Thyroid gland (tissue), 4 donors: ENCODE results near the gene CDK9. TPM values are rescaled to one million over a fixed set of nuclear protein-coding genes. Genes with fewer than 3 reads are reported as not detected.

Experiments used
- DNase-seq, 2 donors: peaks; one replicate each; pipeline ENCODE4 v3.0.0-alpha.2; 2019
- H3K27ac ChIP-seq, 3 donors: fragments of 200-600 bp; sonication (generic); 1 replicate in 2 of 3; 2 replicates in 1 of 3; pipeline ENCODE4 v1.5.1; 2016 to 2019; ENCODE audit warnings: mild to moderate bottlenecking in 1 of 3, moderate library complexity in 1 of 3
- H3K27me3 ChIP-seq: fragments of 200-600 bp; sonication (generic); one replicate; pipeline ENCODE4 v1.5.1; 2019
- H3K36me3 ChIP-seq, 2 donors: fragments of 200-600 bp; sonication (generic); one replicate each; pipeline ENCODE4 v1.5.1; 2016 to 2019
- H3K4me1 ChIP-seq, 2 donors: fragments of 200-600 bp; sonication (generic); one replicate each; pipeline ENCODE4 v1.5.1; 2017 to 2019
- H3K4me3 ChIP-seq, 3 donors: fragments of 200-600 bp; sonication (generic); replicated peaks in 1 of 3; 1 replicate in 2 of 3; 2 replicates in 1 of 3; pipeline ENCODE4 v1.5.1; 2016; ENCODE audit warnings: mild to moderate bottlenecking in 1 of 3
- H3K9me3 ChIP-seq: fragments of 200-600 bp; sonication (generic); one replicate; pipeline ENCODE4 v1.5.1; 2017
- POLR2A ChIP-seq, 2 donors: fragments of 450-650 bp; IDR thresholded peaks; one replicate each; pipeline ENCODE4 v1.6.1; 2017; ENCODE audit warnings: antibody characterized with exemption in 2 of 2, mild to moderate bottlenecking in 2 of 2, moderate library complexity in 1 of 2
- WGBS, 2 donors: methylation state at CpG; one replicate each; pipeline ENCODE4 v1.1.5; 2017; 5-methylcytosine and 5-hydroxymethylcytosine counted together
- intact Hi-C: fragments of 100-400 bp; cut with DNase I; formaldehyde crosslinking; loops from one replicate; pipeline ENCODE4 v1.15.1; 2023
- total RNA-seq, 4 donors: library from RNA; depleted of rRNA; stranded (reverse); fragments of >200 nt; gene quantifications; one replicate each; pipeline ENCODE4 v1.2.3, GENCODE V29; 2016
- TF ChIP-seq, protein P1 (sequence below), 6 experiments: fragments of 200-600 bp in 3 of 6; fragments of 450-650 bp in 3 of 6; sonication (generic) in 3 of 6; IDR thresholded peaks; one replicate each; pipeline ENCODE4 v1.5.1; 2016 to 2019; ENCODE audit warnings: antibody characterized with exemption in 6 of 6, mild to moderate bottlenecking in 2 of 6, inconsistent platforms in 1 of 6, moderate library complexity in 1 of 6

Gene CDK9
- total RNA-seq, 4 donors from 2014 or later = 47.5 to 85.2 (median 78.3) TPM

DNA sequence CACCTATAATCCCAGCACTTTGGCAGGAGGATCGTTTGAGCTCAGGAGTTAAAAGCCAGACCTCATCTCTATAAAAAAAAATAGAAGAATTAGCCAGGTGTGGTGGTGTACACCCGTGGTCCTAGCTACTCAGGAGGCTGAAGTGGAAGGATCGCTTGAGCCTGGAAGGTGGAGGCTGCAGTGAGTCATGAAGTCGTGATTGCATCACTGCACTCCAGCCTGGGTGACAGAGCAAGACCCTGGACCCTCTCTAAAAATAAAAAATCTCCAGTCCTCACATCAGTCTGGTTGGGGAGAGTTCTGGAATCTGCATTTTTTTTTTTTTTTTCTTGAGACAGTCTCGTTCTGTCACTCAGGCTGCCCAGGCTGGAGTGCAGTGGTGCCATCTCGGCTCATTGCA, 26.2 kb downstream of the CDK9 start:
- intact Hi-C loops = no loop called here
- WGBS, 2 donors = 94 to 95% methylated on average over 6 of the region's 6 CpGs
- Histone ChIP-seq H3K27me3 (no peaks in the 10 kb centered on the region), H3K9me3 (no peaks in the 10 kb centered on the region), H3K4me3 (no peak overlapping the region), H3K4me1 (no peaks in the 10 kb centered on the region), H3K36me3 (peaks cover 51 to 54% of the 10 kb centered on the region in 2 donors), H3K27ac (no peak overlapping the region)
- DNase-seq = no peak
- TF ChIP-seq, protein P1, sequence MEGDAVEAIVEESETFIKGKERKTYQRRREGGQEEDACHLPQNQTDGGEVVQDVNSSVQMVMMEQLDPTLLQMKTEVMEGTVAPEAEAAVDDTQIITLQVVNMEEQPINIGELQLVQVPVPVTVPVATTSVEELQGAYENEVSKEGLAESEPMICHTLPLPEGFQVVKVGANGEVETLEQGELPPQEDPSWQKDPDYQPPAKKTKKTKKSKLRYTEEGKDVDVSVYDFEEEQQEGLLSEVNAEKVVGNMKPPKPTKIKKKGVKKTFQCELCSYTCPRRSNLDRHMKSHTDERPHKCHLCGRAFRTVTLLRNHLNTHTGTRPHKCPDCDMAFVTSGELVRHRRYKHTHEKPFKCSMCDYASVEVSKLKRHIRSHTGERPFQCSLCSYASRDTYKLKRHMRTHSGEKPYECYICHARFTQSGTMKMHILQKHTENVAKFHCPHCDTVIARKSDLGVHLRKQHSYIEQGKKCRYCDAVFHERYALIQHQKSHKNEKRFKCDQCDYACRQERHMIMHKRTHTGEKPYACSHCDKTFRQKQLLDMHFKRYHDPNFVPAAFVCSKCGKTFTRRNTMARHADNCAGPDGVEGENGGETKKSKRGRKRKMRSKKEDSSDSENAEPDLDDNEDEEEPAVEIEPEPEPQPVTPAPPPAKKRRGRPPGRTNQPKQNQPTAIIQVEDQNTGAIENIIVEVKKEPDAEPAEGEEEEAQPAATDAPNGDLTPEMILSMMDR (IDR thresholded peaks at IDR 0.05) = no peak
- no peak for TF ChIP-seq POLR2A (IDR thresholded peaks at IDR 0.05)

DNA sequence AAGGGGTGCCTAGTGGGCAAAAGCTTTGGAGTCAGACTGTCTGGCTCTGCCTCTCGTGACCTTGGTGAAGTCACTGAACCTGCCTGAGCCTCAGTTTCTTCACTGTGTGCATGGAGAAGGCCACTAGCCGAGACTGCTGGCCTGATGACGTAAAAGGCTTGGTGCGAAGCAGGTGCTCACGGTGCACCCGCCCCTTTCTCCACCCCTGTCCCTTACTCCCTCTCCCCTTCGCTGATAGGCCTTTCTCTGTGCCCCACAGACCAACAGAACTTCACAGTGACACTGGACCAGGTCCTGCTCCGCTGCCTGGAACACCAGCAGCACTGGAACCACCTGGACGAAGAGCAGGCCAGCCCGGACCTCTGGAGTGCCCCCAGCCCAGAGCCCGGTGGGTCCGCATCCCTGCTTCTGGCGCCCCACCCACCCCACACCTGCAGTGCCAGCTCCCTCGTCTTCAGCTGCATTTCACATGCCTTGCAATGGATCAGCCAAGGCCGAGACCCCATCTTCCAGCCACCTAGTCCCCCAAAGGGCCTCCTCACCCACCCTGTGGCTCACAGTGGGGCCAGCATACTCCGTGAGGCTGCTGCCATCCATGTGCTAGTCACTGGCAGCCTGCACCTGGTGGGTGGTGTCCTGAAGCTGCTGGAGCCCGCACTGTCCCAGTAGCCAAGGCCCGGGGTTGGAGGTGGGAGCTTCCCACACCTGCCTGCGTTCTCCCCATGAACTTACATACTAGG, 27.3 kb downstream of the CDK9 start:
- no peaks in the 10 kb centered on the region for H3K9me3 ChIP-seq
- H3K27ac ChIP-seq = peak overlapping the region in 1 of 3 donors; percentile 12
- H3K27me3 ChIP-seq = no peaks in the 10 kb centered on the region
- TF ChIP-seq, protein P1 (IDR thresholded peaks at IDR 0.05) = no peak
- TF ChIP-seq POLR2A (IDR thresholded peaks at IDR 0.05) = no peak
- intact Hi-C loops = no loop called here
- no peak overlapping the region for H3K4me3 ChIP-seq
- DNase-seq = no peak
- no peaks in the 10 kb centered on the region for H3K4me1 ChIP-seq
- peaks cover 47 to 50% of the 10 kb centered on the region in 2 donors for H3K36me3 ChIP-seq
- WGBS, 2 donors = 90 to 93% methylated on average over 13 to 18 of the region's 19 CpGs

DNA sequence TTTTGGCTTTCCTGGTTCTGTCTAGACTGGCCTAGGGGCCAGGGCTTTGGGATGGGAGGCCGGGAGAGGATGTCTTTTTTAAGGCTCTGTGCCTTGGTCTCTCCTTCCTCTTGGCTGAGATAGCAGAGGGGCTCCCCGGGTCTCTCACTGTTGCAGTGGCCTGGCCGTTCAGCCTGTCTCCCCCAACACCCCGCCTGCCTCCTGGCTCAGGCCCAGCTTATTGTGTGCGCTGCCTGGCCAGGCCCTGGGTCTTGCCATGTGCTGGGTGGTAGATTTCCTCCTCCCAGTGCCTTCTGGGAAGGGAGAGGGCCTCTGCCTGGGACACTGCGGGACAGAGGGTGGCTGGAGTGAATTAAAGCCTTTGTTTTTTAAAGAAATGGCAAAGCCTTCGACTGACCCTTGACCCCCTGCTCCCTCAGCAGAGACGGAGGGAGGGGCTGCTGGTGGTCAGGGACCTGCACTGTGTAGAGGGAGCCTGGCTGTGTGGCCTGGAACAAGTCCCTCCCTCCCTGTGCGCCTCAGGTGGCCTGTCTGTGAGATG, 27.9 kb downstream of the CDK9 start:
- WGBS, 2 donors = 69 to 84% methylated on average over 6 to 9 of the region's 9 CpGs
- no peaks in the 10 kb centered on the region for H3K27me3 ChIP-seq
- H3K36me3 ChIP-seq = peaks cover 44 to 50% of the 10 kb centered on the region in 2 donors
- no peak for DNase-seq
- intact Hi-C loops = no loop called here
- no peak overlapping the region for H3K4me3 ChIP-seq
- peak overlapping the region in 1 of 3 donors; percentile 12 for H3K27ac ChIP-seq
- H3K4me1 ChIP-seq = no peaks in the 10 kb centered on the region
- no peaks in the 10 kb centered on the region for H3K9me3 ChIP-seq
- TF ChIP-seq, protein P1 (IDR thresholded peaks at IDR 0.05) = no peak
- TF ChIP-seq POLR2A (IDR thresholded peaks at IDR 0.05) = no peak

DNA sequence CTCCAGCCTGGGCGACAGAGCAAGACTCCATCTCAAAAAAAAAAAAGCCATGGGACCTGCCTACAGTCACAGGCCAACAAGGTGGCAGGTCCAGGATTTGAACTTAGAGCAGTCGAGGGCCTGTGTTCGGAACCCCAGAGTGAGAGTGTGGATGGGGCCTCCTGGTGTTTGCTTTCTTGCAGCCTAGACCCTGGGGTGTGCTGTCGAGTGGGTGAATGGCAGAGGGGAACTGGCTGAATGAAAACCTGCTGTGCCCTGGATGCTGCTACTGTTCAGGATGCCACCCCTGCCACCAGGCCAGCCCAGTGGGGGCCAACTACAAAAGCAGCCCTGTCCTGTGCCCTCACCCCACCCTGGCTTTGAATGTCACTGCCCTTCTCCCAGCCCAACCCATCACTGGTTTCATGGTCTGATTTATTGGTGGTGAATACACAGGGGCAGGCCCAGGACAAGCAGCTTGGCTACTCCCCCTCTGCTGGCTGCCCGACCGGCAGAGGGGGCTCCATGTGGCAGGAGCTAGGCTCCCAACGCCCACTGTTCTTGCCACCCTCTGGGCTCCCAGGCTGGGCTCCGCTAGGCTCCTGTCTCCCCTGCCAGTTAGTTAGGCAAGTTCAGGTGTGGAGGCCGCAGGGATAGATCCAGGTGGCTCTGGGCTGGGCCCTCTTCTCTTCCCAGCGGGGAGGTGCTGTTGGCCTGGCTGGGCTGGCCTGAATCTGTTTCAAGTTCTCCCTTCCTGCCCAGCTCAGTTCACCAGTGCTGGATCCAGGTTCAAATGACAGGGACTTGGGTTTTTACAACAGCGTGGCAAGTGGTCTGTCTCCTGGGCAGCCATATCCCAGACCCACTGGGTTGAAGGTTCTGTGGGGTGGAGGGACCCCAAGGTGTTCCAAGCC, 29.0 kb downstream of the CDK9 start:
- DNase-seq = no peak
- WGBS, 2 donors = 92 to 95% methylated on average over 8 to 10 of the region's 11 CpGs
- Histone ChIP-seq H3K4me1 (no peaks in the 10 kb centered on the region), H3K4me3 (no peak overlapping the region), H3K36me3 (peaks cover 54 to 59% of the 10 kb centered on the region in 2 donors), H3K27ac (no peak overlapping the region), H3K9me3 (no peaks in the 10 kb centered on the region), H3K27me3 (no peaks in the 10 kb centered on the region)
- intact Hi-C loops = no loop called here
- TF ChIP-seq POLR2A (IDR thresholded peaks at IDR 0.05) = no peak
- TF ChIP-seq, protein P1 (IDR thresholded peaks at IDR 0.05) = no peak
